HK-2 (cell line): ENCODE measurements around the gene GH1.
"Not testable (repeated sequence)": the region's sequence is repeated elsewhere in the genome, so short reads cannot be mapped to it uniquely, and the experiment has no call there.

Source experiments
- DNase-seq: peaks from one replicate; pipeline ENCODE4 v3.0.0-alpha.2; 2018; ENCODE audit not compliant: unreplicated experiment

GH1 gene

DNA sequence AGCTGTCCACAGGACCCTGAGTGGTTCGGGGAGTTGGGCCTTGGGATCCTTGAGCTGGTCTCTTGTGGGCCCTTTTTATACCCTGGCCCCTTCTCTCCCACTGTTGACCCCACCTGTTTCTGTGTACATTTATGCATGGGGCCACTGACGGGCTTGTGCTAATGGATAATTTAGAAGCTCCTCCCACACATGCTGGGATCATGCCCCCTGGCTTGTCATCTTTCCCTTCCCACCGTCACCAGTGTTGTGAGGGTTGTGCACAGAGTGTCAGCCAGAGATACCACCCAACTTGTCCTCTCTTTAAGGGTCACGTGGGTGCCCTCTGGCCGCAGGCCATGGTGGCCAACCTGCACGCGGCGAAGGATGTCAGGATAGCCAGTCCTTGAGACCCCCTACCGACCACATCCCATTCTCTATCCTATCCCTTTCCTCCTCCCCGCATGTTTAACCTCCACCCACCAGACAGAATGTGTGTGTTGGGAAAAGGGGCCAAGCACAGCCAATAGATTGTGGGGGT, at the start of gene GH1:
Gene GH1, minus strand, starts transcription at position 51 of the 517 bp plus-strand sequence. CDS start 63 bp downstream, outside the sequence.
- DNase-seq: not testable (repeated sequence)

DNA sequence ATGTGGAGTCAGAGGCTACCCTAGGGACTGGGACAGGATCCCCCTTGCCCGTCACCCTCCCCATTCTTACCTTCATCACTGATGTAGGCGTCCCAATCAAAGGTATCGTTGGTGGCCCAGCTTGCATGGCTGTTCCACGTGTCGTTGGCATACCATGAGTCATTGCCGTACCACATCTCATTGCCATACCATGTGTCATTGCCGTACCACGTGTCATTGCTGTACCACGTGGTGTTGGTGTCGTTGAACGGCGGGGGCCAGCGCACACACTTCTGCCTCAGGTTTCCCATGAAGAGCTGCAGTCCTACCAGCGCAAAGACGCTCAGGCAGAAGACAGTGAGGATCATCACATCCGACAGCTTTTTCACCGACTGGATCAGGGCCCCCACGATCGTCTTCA, 49.3 kb upstream of the GH1 start:
- no peak for DNase-seq

- no peak for DNase-seq
Observed at GRCh38 chr17:63966646-63967264, 48.1 kb upstream of the GH1 start.

GRCh38 chr17:63963123-63963522, 44.5 kb upstream of the GH1 start:
- no peak for DNase-seq

DNA sequence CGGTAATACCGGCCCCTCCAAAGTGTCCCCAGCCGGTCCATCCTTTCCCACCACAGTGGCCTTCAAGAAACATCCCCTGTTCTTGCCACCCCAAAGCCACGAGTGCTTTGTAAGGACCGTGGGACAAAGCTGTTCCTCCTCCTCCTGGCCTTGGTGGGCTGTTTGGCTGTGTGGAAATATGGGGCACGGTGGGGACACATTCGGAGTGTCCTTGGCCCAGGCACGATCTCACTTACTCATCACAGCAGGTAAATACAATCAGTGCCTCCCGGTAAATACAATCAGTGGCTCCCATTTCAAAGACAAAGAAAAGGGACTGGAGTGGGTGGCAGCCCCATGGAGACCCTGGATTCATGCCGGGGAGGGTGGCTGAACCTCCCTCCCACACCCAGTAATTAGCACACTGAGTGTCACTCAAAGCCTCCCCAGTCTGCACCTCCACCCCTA, 43.7 kb upstream of the GH1 start:
- no peak for DNase-seq

DNA sequence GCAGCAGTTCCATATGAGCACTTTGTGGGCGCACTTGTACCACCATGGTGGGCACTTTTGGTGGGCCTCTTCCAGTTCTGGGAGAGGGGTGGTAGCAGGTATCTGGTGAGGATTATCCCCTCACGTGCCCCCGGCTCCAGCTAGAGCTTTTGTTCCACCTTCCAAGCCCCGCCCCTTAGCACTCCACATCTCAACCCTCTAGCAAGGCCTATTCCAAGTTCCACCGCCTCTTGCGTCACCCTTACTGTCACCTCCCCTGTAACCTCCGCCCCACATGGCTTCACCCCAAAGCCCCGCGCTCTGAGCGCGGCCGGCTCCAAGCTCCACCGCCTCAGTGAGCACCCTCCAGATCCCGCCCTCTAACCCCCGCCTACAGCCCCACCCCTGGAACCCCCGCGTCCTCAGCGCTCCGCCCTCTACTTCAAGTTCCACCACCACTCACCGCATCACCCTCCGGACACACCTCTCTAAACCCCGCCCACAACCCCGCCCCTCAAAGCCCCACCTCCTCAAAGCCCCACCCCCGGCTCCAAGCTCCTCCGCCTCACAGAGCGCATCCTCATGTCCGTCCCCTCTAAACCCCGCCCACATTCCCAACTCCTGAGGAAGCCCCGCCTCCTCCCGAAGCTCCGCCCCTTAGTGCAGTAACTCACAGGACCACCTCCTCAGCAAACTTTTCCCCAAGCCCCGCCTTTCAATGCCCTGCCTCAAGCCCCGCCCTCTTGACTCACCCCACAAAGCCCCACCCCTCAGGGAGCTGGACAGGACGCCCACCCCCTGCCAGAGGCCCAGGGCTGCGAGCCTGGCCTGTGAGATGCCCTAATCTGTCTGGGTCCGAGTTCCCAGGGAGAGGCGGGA, 42.9 kb upstream of the GH1 start:
- DNase-seq: peak; percentile 53

- no peak for DNase-seq
Observed at GRCh38 chr17:63960430-63960829, 41.8 kb upstream of the GH1 start.

- no peak for DNase-seq
Observed at GRCh38 chr17:63960006-63960405, 41.4 kb upstream of the GH1 start.

GRCh38 chr17:63956296-63956920, 37.8 kb upstream of the GH1 start:
- no peak for DNase-seq

DNA sequence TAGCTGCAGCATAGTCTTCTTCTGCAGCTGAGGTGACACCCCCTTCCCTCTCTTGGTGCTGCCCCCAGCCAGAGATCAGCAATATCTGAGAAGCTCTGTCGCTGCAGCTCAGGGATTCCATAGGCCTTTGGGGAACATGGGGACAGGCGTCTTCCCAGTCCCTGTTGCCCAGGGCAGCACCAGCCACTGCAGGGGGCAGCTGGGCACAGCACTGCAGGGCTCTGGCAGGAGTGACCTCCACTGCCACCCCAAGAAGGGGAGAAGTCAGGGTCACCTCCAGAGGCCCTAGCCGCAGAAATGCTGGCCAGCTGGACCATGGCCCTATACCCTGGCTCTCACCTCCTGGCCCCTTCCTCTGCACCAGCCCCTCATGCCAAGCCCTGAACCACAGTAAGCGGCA, 37.2 kb upstream of the GH1 start:
- DNase-seq: no peak

DNA sequence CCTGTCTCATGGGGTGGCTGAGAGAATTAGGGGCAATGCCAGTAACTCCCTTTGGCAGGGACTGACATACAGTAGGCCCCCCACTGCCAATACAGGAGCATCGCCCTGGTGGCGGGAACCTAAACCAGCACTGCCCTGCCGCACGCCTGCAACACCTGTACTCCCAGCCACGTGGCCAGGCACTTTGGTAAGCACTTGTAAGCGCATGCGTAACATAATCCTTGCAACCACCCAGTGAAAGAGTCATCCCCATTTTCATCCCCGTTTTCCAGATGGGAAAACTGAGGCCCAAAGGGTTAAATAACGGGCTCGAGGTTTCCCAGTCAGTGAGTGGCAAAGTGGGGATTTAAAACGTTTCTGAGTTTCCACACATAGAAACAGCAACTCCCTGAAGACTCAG, 36.6 kb upstream of the GH1 start:
- DNase-seq: no peak

GRCh38 chr17:63954402-63955063, 35.9 kb upstream of the GH1 start:
- no peak for DNase-seq

GRCh38 chr17:63950940-63951907, 32.6 kb upstream of the GH1 start:
- no peak for DNase-seq

DNA sequence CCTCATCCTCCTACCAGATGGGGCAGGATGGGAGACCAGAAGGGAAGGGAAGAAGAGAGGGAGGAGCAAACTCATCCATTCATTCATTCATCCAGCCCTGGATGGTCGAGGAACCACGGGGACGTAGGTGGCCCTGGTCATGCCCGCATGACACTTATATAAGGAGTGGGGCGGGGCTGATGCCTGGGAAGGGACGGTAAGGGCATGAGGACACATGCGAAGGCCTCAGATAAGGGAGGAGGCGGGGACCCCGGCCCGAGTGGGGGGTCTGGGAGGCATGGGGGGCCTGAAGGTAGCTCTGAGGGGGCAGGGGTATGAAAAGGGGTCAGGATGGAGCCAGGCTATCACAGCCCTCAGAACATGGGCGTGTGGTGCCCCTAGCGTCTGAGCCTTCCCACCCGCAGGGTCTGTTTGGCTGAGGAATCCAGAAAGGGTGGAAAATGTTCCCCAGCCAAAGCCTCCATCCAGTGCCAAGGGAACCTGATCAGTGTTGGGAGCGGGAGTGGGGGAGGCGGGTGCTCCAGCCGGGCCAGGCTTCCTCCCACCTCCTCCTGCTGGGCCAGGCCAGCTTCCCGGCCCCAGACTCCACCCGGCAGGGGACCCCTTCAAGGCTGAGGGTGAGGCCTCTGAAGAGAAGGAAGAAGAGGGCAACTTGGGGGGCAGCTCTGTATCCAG, 31.1 kb upstream of the GH1 start:
- no peak for DNase-seq

GRCh38 chr17:63948521-63948920, 29.9 kb upstream of the GH1 start:
- no peak for DNase-seq

DNA sequence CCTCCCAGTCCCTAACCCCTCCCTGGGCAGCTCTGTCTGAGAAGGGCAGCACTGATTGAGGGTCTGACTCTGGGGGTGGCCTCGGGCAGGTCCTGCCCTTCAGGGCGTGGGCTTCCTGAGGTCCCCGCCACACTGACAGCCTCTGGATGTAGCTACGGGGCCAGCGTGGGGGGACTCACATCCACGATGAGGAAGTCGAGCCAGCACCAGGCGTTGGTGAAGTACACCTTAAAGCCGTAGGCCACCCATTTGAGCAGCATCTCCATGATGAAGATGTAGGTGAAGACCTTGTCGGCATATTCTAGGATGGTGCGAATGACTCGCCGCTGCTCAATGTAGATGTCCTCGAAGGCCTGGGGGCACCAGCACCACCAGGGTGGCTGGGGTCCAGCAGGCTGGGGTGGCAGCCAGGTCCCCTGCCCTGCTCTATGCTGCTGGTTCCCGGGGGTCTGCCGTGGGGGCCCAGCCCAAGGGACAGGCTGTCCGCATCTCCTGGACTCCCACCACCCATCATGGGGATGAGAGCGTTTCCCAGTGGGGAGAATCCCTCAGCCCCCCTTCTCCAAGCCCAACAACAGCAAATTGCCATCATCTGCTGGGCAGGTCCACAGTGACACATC, 29.2 kb upstream of the GH1 start:
- DNase-seq: no peak

GRCh38 chr17:63946440-63947363, 28.1 kb upstream of the GH1 start:
- DNase-seq: peak; percentile 42

DNA sequence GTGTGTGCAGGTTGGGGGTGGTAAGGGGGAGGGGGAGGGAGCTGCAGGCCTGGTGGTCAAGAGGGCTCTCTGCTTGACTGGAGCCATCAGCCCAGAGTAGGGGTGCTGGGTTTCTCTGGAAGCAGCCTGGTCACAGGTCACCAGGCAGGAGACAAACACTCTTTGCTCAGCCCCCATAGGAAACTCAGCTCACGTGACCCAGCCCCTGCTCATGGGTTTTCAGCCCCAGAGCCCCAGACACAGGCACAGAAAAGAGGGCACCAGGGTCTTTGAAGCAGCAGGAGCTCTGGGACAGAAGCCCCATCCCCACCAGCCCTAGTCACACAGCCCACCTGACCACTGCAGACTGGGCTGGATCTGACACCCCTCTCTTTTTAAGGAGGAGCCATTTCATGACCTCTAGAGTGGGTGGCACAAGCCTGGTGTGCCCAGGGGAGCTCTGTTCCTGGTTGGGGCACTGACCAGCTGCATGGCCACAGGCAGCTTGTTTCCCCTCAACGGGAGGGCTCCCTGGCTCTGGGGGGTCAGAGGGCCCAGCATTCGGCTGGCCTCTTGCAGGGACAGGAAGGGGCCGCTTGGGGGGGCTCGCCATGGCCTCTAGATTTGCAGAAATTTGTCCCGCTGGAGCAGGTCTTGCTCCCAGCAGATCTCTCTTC, 27.3 kb upstream of the GH1 start:
- DNase-seq: no peak
